Erythroblast (primary cell): ENCODE data around the gene CTSF.

Source experiments
- GATA1 ChIP-seq: IDR thresholded peaks from 2 replicates; pipeline ENCODE4 v1.6.1; 2011; ENCODE audit warnings: low read depth, mild to moderate bottlenecking, control low read depth, low read length, moderate library complexity
- POLR2A ChIP-seq: IDR thresholded peaks from 2 replicates; pipeline ENCODE4 v1.6.1; 2011; ENCODE audit warnings: mild to moderate bottlenecking, low read length

DNA sequence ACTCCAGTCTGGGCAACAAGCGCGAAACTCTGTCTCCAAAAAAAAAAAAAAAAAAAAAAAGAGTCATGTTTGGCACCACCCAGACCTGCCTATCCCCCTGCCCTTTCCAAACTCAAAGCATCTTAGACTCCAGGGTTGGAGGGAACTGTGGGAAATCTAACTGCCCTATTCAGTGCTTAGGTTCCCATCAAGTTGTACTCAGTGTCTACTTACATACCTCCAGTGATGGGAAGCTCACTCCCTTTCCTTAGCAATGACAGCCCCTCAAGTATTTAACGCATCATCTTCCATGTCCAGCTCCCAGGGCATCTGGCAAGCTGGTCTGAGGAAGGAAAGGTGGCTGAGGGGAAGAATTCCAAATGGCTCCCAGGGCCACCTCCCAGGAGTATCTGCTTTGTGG, 18.7 kb downstream of the CTSF start:
- TF ChIP-seq POLR2A, result no peak
- TF ChIP-seq GATA1, result no peak
